Panc1 (cell line): ENCODE data around the gene TMEM121B.

Experiments
- POLR2AphosphoS5 ChIP-seq: IDR thresholded peaks from 2 replicates; pipeline ENCODE4 v1.6.1; 2012; ENCODE audit warnings: mild to moderate bottlenecking, low read depth, low read length, moderate library complexity
- TF ChIP-seq, protein P1 (sequence below): fragments of 450-650 bp; IDR thresholded peaks from 2 replicates; pipeline ENCODE4 v1.5.1; 2017; ENCODE audit warnings: mild to moderate bottlenecking

DNA sequence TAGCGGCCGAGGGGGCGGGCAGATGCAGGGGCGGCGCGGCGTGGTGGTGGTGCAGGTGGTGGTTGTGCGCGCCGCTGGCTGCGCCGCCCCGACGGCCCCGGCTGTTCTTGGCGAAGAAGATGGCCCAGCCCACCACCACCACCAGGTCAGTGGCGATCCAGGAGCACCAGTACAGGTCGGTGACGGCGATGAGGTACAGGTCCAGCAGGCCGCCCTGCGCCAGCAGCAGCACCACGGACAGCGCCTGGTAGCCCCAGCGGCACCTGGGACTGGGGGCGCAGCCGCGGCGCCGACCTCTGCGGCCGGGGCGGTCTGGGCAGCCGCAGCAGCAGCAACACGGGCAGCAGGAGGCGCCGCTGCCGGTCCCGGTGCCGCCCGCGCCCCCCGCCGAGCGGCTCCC lies 879 bp downstream of the TMEM121B start:
- TF ChIP-seq, protein P1, sequence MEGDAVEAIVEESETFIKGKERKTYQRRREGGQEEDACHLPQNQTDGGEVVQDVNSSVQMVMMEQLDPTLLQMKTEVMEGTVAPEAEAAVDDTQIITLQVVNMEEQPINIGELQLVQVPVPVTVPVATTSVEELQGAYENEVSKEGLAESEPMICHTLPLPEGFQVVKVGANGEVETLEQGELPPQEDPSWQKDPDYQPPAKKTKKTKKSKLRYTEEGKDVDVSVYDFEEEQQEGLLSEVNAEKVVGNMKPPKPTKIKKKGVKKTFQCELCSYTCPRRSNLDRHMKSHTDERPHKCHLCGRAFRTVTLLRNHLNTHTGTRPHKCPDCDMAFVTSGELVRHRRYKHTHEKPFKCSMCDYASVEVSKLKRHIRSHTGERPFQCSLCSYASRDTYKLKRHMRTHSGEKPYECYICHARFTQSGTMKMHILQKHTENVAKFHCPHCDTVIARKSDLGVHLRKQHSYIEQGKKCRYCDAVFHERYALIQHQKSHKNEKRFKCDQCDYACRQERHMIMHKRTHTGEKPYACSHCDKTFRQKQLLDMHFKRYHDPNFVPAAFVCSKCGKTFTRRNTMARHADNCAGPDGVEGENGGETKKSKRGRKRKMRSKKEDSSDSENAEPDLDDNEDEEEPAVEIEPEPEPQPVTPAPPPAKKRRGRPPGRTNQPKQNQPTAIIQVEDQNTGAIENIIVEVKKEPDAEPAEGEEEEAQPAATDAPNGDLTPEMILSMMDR: no peak
- no peak for TF ChIP-seq POLR2AphosphoS5
